Stomach (tissue), 9 donors: ENCODE results near the gene GCKR. TPM values are rescaled to one million over a fixed set of nuclear protein-coding genes. Genes with fewer than 3 reads are reported as not detected.

ENCODE experiments used
- DNase-seq, 2 donors: peaks; one replicate each; pipeline versions ENCODE4 v3.0.0 to v3.0.0-alpha.2; 2013 to 2019
- H3K27ac ChIP-seq, 5 donors: fragments of 200-600 bp in 4 of 5; sonication (generic) in 4 of 5; one replicate each; pipeline ENCODE4 v1.5.1; 2013 to 2019; ENCODE audit warnings: mild to moderate bottlenecking in 1 of 5, moderate library complexity in 1 of 5
- H3K27me3 ChIP-seq, 3 donors: fragments of 200-600 bp; sonication (generic); one replicate each; pipeline ENCODE4 v1.5.1; 2017 to 2019; ENCODE audit warnings: mixed run types in 1 of 3
- H3K36me3 ChIP-seq, 4 donors: fragments of 200-600 bp; sonication (generic); 1 replicate in 3 of 4; 2 replicates in 1 of 4; pipeline ENCODE4 v1.5.1; 2016 to 2019
- H3K4me1 ChIP-seq, 4 donors: fragments of 200-600 bp; sonication (generic); one replicate each; pipeline ENCODE4 v1.5.1; 2016 to 2019
- H3K4me3 ChIP-seq, 4 donors: fragments of 200-600 bp; sonication (generic) in 3 of 4; one replicate each; pipeline ENCODE4 v1.5.1; 2016 to 2019; ENCODE audit warnings: mild to moderate bottlenecking in 1 of 4
- H3K9me3 ChIP-seq, 4 donors: fragments of 200-600 bp; sonication (generic); one replicate each; pipeline ENCODE4 v1.5.1; 2016 to 2019
- CTCF ChIP-seq, 7 experiments: fragments of 450-650 bp in 4 of 7; fragments of 200-600 bp in 3 of 7; sonication (generic) in 3 of 7; IDR thresholded peaks; one replicate each; pipeline ENCODE4 v1.5.1; 2016 to 2019; ENCODE audit warnings: antibody characterized with exemption in 7 of 7, control low read depth in 2 of 7, mild to moderate bottlenecking in 1 of 7
- EP300 ChIP-seq: sonication (generic); formaldehyde crosslinking; IDR thresholded peaks from one replicate; pipeline ENCODE4 v1.6.1; 2017; ENCODE audit warnings: antibody characterized with exemption
- POLR2A ChIP-seq, 4 donors: fragments of 450-650 bp; IDR thresholded peaks; one replicate each; pipeline ENCODE4 v1.6.1; 2016; ENCODE audit warnings: antibody characterized with exemption in 4 of 4, control low read depth in 2 of 4, mild to moderate bottlenecking in 1 of 4, moderate library complexity in 1 of 4
- POLR2AphosphoS5 ChIP-seq, 3 donors: sonication (generic); formaldehyde crosslinking; IDR thresholded peaks; one replicate each; pipeline ENCODE4 v1.6.1; 2016; ENCODE audit warnings: antibody characterized with exemption in 3 of 3
- WGBS, 5 donors: extraction: QIAGEN DNeasy Blood & Tissue Kit in 3 of 5; methylation state at CpG; one replicate each; pipeline versions ENCODE4 v1.1.5 to v1.1.7; 2013 to 2018; 5-methylcytosine and 5-hydroxymethylcytosine counted together
- intact Hi-C: fragments of 100-400 bp; cut with DNase I; formaldehyde crosslinking; loops from one replicate; pipeline ENCODE4 v1.15.1; 2023; ENCODE audit warnings: low total_unique reads
- polyA plus RNA-seq, 3 donors: library from polyadenylated mRNA; stranded (reverse); fragments of 200-250 nt; gene quantifications; one replicate each; pipeline ENCODE4 v1.2.3, GENCODE V29; 2013
- total RNA-seq, 5 donors: library from RNA; depleted of rRNA; stranded (reverse); fragments of >200 nt; gene quantifications; one replicate each; pipeline versions ENCODE4 v1.1.0 to v1.2.3, GENCODE V29; 2014 to 2016
- donor health status: healthy with polysubstance abuse.
- donor health status: Bipolar disorder and iron deficiency.
- donor health status: healthy.

The GCKR gene
- total and polyA plus RNA-seq, 8 donors, result 1.2 to 45.5 (median 13.4) TPM; not detected in 1

- Histone ChIP-seq H3K36me3 (no peaks in the 10 kb centered on the region), H3K27me3 (peaks cover 0 to 26% (median 0%) of the 10 kb centered on the region in 3 donors), H3K9me3 (no peaks in the 10 kb centered on the region), H3K4me1 (no peaks in the 10 kb centered on the region), H3K27ac (no peak overlapping the region), H3K4me3 (no peak overlapping the region)
- WGBS, 5 donors, result 65 to 94% (median 89%) methylated on average over 2 of the region's 2 CpGs
- DNase-seq, result no peak
- TF ChIP-seq POLR2AphosphoS5 (IDR thresholded peaks at IDR 0.05) (no peak), CTCF (IDR thresholded peaks at IDR 0.05) (no peak), POLR2A (IDR thresholded peaks at IDR 0.05) (no peak), EP300 (no peak)
- intact Hi-C loops, result no loop called here
Measured at GRCh38 chr2:27561060-27561459, 64.4 kb downstream of the GCKR start.

GRCh38 chr2:27566628-27567027 is 70.0 kb downstream of the GCKR start:
- H3K4me1 ChIP-seq, result no peaks in the 10 kb centered on the region
- H3K9me3 ChIP-seq, result peaks cover 0 to 16% (median 3%) of the 10 kb centered on the region in 4 donors
- intact Hi-C loops, result no loop called here
- H3K27ac ChIP-seq, result no peak overlapping the region
- 50 to 65% (median 55%) methylated on average over 2 of the region's 2 CpGs for WGBS, 5 donors
- peaks cover 0 to 18% (median 0%) of the 10 kb centered on the region in 3 donors for H3K27me3 ChIP-seq
- no peaks in the 10 kb centered on the region for H3K36me3 ChIP-seq
- TF ChIP-seq POLR2A (IDR thresholded peaks at IDR 0.05) (no peak), EP300 (no peak), POLR2AphosphoS5 (IDR thresholded peaks at IDR 0.05) (no peak), CTCF (IDR thresholded peaks at IDR 0.05) (no peak)
- H3K4me3 ChIP-seq, result no peak overlapping the region
- DNase-seq, result no peak

GRCh38 chr2:27569398-27569797 is 72.8 kb downstream of the GCKR start:
- Histone ChIP-seq H3K27me3 (peaks cover 0 to 8% (median 0%) of the 10 kb centered on the region in 3 donors), H3K4me1 (no peaks in the 10 kb centered on the region), H3K9me3 (peaks cover 3 to 44% (median 28%) of the 10 kb centered on the region in 4 donors), H3K27ac (no peak overlapping the region), H3K4me3 (no peak overlapping the region), H3K36me3 (no peaks in the 10 kb centered on the region)
- DNase-seq, result no peak
- no peak for TF ChIP-seq EP300
- TF ChIP-seq CTCF (IDR thresholded peaks at IDR 0.05), result no peak
- no peak for TF ChIP-seq POLR2A (IDR thresholded peaks at IDR 0.05)
- no peak for TF ChIP-seq POLR2AphosphoS5 (IDR thresholded peaks at IDR 0.05)
- 52 to 60% (median 56%) methylated on average over 2 of the region's 2 CpGs for WGBS, 5 donors
- intact Hi-C loops, result no loop called here

GRCh38 chr2:27571197-27571596 is 74.6 kb downstream of the GCKR start:
- intact Hi-C loops, result no loop called here
- Histone ChIP-seq H3K27me3 (peaks cover 0 to 4% (median 0%) of the 10 kb centered on the region in 3 donors), H3K9me3 (peaks cover 3 to 62% (median 43%) of the 10 kb centered on the region in 4 donors), H3K4me3 (no peak overlapping the region), H3K4me1 (no peaks in the 10 kb centered on the region), H3K36me3 (no peaks in the 10 kb centered on the region), H3K27ac (no peak overlapping the region)
- TF ChIP-seq POLR2A (IDR thresholded peaks at IDR 0.05), result no peak
- no peak for TF ChIP-seq EP300
- no peak for TF ChIP-seq POLR2AphosphoS5 (IDR thresholded peaks at IDR 0.05)
- TF ChIP-seq CTCF (IDR thresholded peaks at IDR 0.05), result no peak
- 56 to 80% (median 74%) methylated on average over 3 of the region's 3 CpGs for WGBS, 5 donors
- DNase-seq, result no peak
